H1 (cell line): ENCODE measurements around the gene ACAD9. TPM values are rescaled to one million over a fixed set of nuclear protein-coding genes. Genes with fewer than 3 reads are reported as not detected.

Source experiments
- BACH1 ChIP-seq: IDR thresholded peaks from 2 replicates; pipeline ENCODE4 v1.6.1; 2012; ENCODE audit warnings: low read length, improper control_type of control experiment
- CHD7 ChIP-seq: fragments of 300-600 bp; sonication (generic); IDR thresholded peaks from 2 replicates; pipeline ENCODE4 v1.7.1; 2012; ENCODE audit warnings: low read length, moderate library complexity, mild to moderate bottlenecking, inconsistent platforms; ENCODE audit not compliant: insufficient replicate concordance
- CREB1 ChIP-seq: IDR thresholded peaks from 2 replicates; pipeline ENCODE4 v1.6.1; 2012; ENCODE audit warnings: inconsistent platforms
- SIRT6 ChIP-seq: IDR thresholded peaks from one replicate; pipeline ENCODE4 v1.7.1; 2012; ENCODE audit warnings: low read length, inconsistent platforms
- SP2 ChIP-seq: IDR thresholded peaks from 2 replicates; pipeline ENCODE4 v1.6.1; 2012; ENCODE audit warnings: mild to moderate bottlenecking, low read length, inconsistent platforms
- SP4 ChIP-seq: IDR thresholded peaks from 2 replicates; pipeline ENCODE4 v1.6.1; 2012; ENCODE audit warnings: low read length, inconsistent platforms
- polyA plus RNA-seq, 7 experiments: library from polyadenylated mRNA; depleted of rRNA in 3 of 7; stranded (reverse) in 5 of 7; unstranded in 2 of 7; fragments of >200 nt in 5 of 7; fragments of 200-250 nt in 2 of 7; gene quantifications; 1 replicate in 5 of 7; 2 replicates in 1 of 7; 4 replicates in 1 of 7; pipeline versions ENCODE4 v1.2.1 to v1.2.3, GENCODE V29; 2011 to 2013; ENCODE audit warnings: missing spikeins in 2 of 7, mixed read lengths in 2 of 7
- total RNA-seq: library from RNA; stranded (reverse); fragmentation: NEBNext Ultra II Directional; extraction: Animal tissue kit (Norgen Biotek cat#: 25700); gene quantifications from 2 replicates; pipeline ENCODE4 v1.2.1, GENCODE V29; 2021

The ACAD9 gene
- total and polyA plus RNA-seq, 2 of the 8 experiments (the other 6 are each of a cell fraction or from before 2014, with no cell fraction given): 27.5 to 28.9 TPM

- no peak for TF ChIP-seq CHD7
- no peak for TF ChIP-seq CREB1
- no peak for TF ChIP-seq SP4
- TF ChIP-seq SIRT6: no peak
- TF ChIP-seq BACH1: no peak
- no peak for TF ChIP-seq SP2
These were observed 66.4 kb downstream of the ACAD9 start (continued) for GRCh38 chr3:128945878-128946175.
